ENCODE results near the gene TMEM81.

TMEM81 gene

GRCh38 chr1:205053296-205053695 lies 31.0 kb downstream of the TMEM81 start:
- no peaks in the 10 kb centered on the region for H3K36me3 ChIP-seq (ENCODE audit: insufficient read depth, low read length)
- peaks cover 7% of the 10 kb centered on the region; the same call in 1 of the 2 replicates for H3K27me3 ChIP-seq (ENCODE audit: insufficient read depth, low read length)
- H3K79me2 ChIP-seq (ENCODE audit: insufficient read depth, low read length): no peaks in the 10 kb centered on the region
- no peaks in the 10 kb centered on the region for H3K9me2 ChIP-seq (ENCODE audit: low read depth, low read length)
- H3K4me1 ChIP-seq (ENCODE audit: insufficient read depth, low read length, severe bottlenecking): no peaks in the 10 kb centered on the region
- no peak overlapping the region for H2AFZ ChIP-seq (ENCODE audit: low read length)
- H3F3A ChIP-seq (ENCODE audit: insufficient read depth, low read length): no peaks in the 10 kb centered on the region
- TF ChIP-seq, protein P1, sequence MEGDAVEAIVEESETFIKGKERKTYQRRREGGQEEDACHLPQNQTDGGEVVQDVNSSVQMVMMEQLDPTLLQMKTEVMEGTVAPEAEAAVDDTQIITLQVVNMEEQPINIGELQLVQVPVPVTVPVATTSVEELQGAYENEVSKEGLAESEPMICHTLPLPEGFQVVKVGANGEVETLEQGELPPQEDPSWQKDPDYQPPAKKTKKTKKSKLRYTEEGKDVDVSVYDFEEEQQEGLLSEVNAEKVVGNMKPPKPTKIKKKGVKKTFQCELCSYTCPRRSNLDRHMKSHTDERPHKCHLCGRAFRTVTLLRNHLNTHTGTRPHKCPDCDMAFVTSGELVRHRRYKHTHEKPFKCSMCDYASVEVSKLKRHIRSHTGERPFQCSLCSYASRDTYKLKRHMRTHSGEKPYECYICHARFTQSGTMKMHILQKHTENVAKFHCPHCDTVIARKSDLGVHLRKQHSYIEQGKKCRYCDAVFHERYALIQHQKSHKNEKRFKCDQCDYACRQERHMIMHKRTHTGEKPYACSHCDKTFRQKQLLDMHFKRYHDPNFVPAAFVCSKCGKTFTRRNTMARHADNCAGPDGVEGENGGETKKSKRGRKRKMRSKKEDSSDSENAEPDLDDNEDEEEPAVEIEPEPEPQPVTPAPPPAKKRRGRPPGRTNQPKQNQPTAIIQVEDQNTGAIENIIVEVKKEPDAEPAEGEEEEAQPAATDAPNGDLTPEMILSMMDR (IDR thresholded peaks at IDR 0.05; ENCODE audit: low read length): no peak
- TF ChIP-seq EZH2 (IDR thresholded peaks at IDR 0.05; ENCODE audit: borderline replicate concordance, low read length): no peak
- H3K27ac ChIP-seq (ENCODE audit: low read depth, low read length, poor library complexity, severe bottlenecking): no peak overlapping the region
- no peaks in the 10 kb centered on the region for H4K20me1 ChIP-seq (ENCODE audit: insufficient read depth, low read length)
- no peak overlapping the region for H3K4me3 ChIP-seq (ENCODE audit: low read depth, low read length, poor library complexity, severe bottlenecking)
- H3K4me2 ChIP-seq (ENCODE audit: low read length): no peak overlapping the region
- H3K9ac ChIP-seq (ENCODE audit: low read length): no peak overlapping the region
- H3K9me3 ChIP-seq (ENCODE audit: low read length): no peaks in the 10 kb centered on the region

- Histone ChIP-seq H3K27ac (ENCODE audit: low read depth, low read length, poor library complexity, severe bottlenecking) (no peak overlapping the region), H3K27me3 (ENCODE audit: insufficient read depth, low read length) (peaks cover 7% of the 10 kb centered on the region; the same call in 1 of the 2 replicates), H3K79me2 (ENCODE audit: insufficient read depth, low read length) (no peaks in the 10 kb centered on the region), H2AFZ (ENCODE audit: low read length) (no peak overlapping the region), H3K9me3 (ENCODE audit: low read length) (no peaks in the 10 kb centered on the region), H4K20me1 (ENCODE audit: insufficient read depth, low read length) (no peaks in the 10 kb centered on the region), H3K9ac (ENCODE audit: low read length) (no peak overlapping the region), H3K9me2 (ENCODE audit: low read depth, low read length) (no peaks in the 10 kb centered on the region), H3K4me2 (ENCODE audit: low read length) (no peak overlapping the region), H3K36me3 (ENCODE audit: insufficient read depth, low read length) (no peaks in the 10 kb centered on the region), H3K4me3 (ENCODE audit: low read depth, low read length, poor library complexity, severe bottlenecking) (no peak overlapping the region), H3K4me1 (ENCODE audit: insufficient read depth, low read length, severe bottlenecking) (no peaks in the 10 kb centered on the region), H3F3A (ENCODE audit: insufficient read depth, low read length) (no peaks in the 10 kb centered on the region)
- TF ChIP-seq, protein P1 (IDR thresholded peaks at IDR 0.05; ENCODE audit: low read length): no peak
- TF ChIP-seq EZH2 (IDR thresholded peaks at IDR 0.05; ENCODE audit: borderline replicate concordance, low read length): no peak
These were observed 31.6 kb downstream of the TMEM81 start for GRCh38 chr1:205052690-205053089.

- no peaks in the 10 kb centered on the region for H3K4me1 ChIP-seq (ENCODE audit: insufficient read depth, low read length, severe bottlenecking)
- no peaks in the 10 kb centered on the region for H4K20me1 ChIP-seq (ENCODE audit: insufficient read depth, low read length)
- no peak overlapping the region for H3K4me2 ChIP-seq (ENCODE audit: low read length)
- H3K4me3 ChIP-seq (ENCODE audit: low read depth, low read length, poor library complexity, severe bottlenecking): no peak overlapping the region
- no peaks in the 10 kb centered on the region for H3F3A ChIP-seq (ENCODE audit: insufficient read depth, low read length)
- no peak overlapping the region for H3K9ac ChIP-seq (ENCODE audit: low read length)
- TF ChIP-seq, protein P1 (IDR thresholded peaks at IDR 0.05; ENCODE audit: low read length): no peak
- no peak for TF ChIP-seq EZH2 (IDR thresholded peaks at IDR 0.05; ENCODE audit: borderline replicate concordance, low read length)
- no peaks in the 10 kb centered on the region for H3K36me3 ChIP-seq (ENCODE audit: insufficient read depth, low read length)
- H2AFZ ChIP-seq (ENCODE audit: low read length): no peak overlapping the region
- no peak overlapping the region for H3K27ac ChIP-seq (ENCODE audit: low read depth, low read length, poor library complexity, severe bottlenecking)
- H3K9me2 ChIP-seq (ENCODE audit: low read depth, low read length): no peaks in the 10 kb centered on the region
- no peaks in the 10 kb centered on the region for H3K9me3 ChIP-seq (ENCODE audit: low read length)
- H3K27me3 ChIP-seq (ENCODE audit: insufficient read depth, low read length): no peaks in the 10 kb centered on the region
- no peaks in the 10 kb centered on the region for H3K79me2 ChIP-seq (ENCODE audit: insufficient read depth, low read length)
These were observed 34.8 kb downstream of the TMEM81 start for GRCh38 chr1:205049479-205049878.

Measured in OCI-LY1 (cell line).